Endothelial cell of umbilical vein (primary cell): ENCODE results near the gene KCND2. TPM values are rescaled to one million over a fixed set of nuclear protein-coding genes. Genes with fewer than 3 reads are reported as not detected.

Experiments
- BruUV-seq: library from RNA; stranded (reverse); fragments of 400-500 nt; replicated peaks from 2 replicates; lab custom pipeline; 2021; lab: Mats Ljungman, UMichigan
- CTCF ChIA-PET: fragments of 300-600, 350-600 bp; sonication (Branson Sonifier 250); formaldehyde crosslinking; loops from one replicate; lab custom pipeline; 2021; ENCODE audit warnings: antibody characterized with exemption, inconsistent platforms; lab: Charles Lee
- POLR2A ChIA-PET: fragments of 300-600, 350-600 bp; sonication (Branson Sonifier 250); formaldehyde crosslinking; loops from one replicate; lab custom pipeline; 2021; ENCODE audit warnings: antibody characterized with exemption, inconsistent platforms; lab: Charles Lee
- DNase-seq: peaks from one replicate; pipeline ENCODE4 v3.0.0-alpha.2; 2011; ENCODE audit warnings: low read depth, low spot score
- FAIRE-seq: peaks from 2 replicates; lab custom pipeline; 2011; peaks lifted over from hg19 to GRCh38; lab: Jason Lieb, UNC
- H2AFZ ChIP-seq: 2 replicates; pipeline ENCODE4 v1.6.0; 2012; ENCODE audit warnings: low read depth, low read length, control low read depth, inconsistent platforms
- H3K27ac ChIP-seq: 2 replicates; pipeline ENCODE4 v1.5.1; 2011; ENCODE audit warnings: low read depth, mild to moderate bottlenecking, control low read depth, low read length, moderate library complexity; ENCODE audit not compliant: insufficient read depth
- H3K27me3 ChIP-seq, 2 experiments: 2 replicates each; pipeline versions ENCODE4 v1.6.0 to v1.6.1; 2011; ENCODE audit warnings: low read length in 2 of 2, mixed read lengths in 1 of 2; ENCODE audit not compliant: control insufficient read depth in 2 of 2, insufficient read depth in 2 of 2
- H3K36me3 ChIP-seq, 2 experiments: 2 replicates in 1 of 2; 3 replicates in 1 of 2; pipeline ENCODE4 v1.5.1; 2011; ENCODE audit warnings: low read length in 2 of 2, mild to moderate bottlenecking in 1 of 2, moderate library complexity in 1 of 2; ENCODE audit not compliant: control insufficient read depth in 2 of 2, insufficient read depth in 2 of 2; ENCODE audit errors: extremely low read depth in 1 of 2
- H3K4me1 ChIP-seq: 3 replicates; pipeline ENCODE4 v1.5.1; 2011; ENCODE audit warnings: mild to moderate bottlenecking, low read length; ENCODE audit not compliant: control insufficient read depth, insufficient read depth; ENCODE audit errors: extremely low read depth
- H3K4me2 ChIP-seq: 2 replicates; pipeline ENCODE4 v1.6.1; 2011; ENCODE audit warnings: low read length, control low read depth, mixed read lengths; ENCODE audit not compliant: insufficient read depth
- H3K4me3 ChIP-seq, 3 experiments: fragments of 200-600 bp in 1 of 3; sonication (generic), shearing (Covaris generic) in 1 of 3; replicated peaks in 1 of 3; 2 replicates each; pipeline ENCODE4 v1.5.1; 2011 to 2016; ENCODE audit warnings: control low read depth in 3 of 3, low read length in 3 of 3, mild to moderate bottlenecking in 2 of 3, inconsistent platforms in 1 of 3, low read depth in 1 of 3, moderate library complexity in 1 of 3; ENCODE audit not compliant: insufficient read depth in 1 of 3
- H3K79me2 ChIP-seq: 2 replicates; pipeline ENCODE4 v1.6.0; 2012; ENCODE audit warnings: low read length, inconsistent platforms; ENCODE audit not compliant: control insufficient read depth, insufficient read depth
- H3K9ac ChIP-seq: replicated peaks from 2 replicates; pipeline ENCODE3; 2011; ENCODE audit warnings: low read length, control low read depth; ENCODE audit not compliant: insufficient read depth; ENCODE audit errors: extremely low read depth
- H3K9me1 ChIP-seq: replicated peaks from 3 replicates; pipeline ENCODE4 v1.6.0; 2011; ENCODE audit warnings: mild to moderate bottlenecking, low read length; ENCODE audit not compliant: control insufficient read depth, insufficient read depth; ENCODE audit errors: extremely low read depth
- H3K9me3 ChIP-seq: replicated peaks from 2 replicates; pipeline ENCODE4 v1.5.1; 2012; ENCODE audit warnings: low read length, inconsistent platforms; ENCODE audit not compliant: control insufficient read depth, insufficient read depth
- H4K20me1 ChIP-seq: replicated peaks from 2 replicates; pipeline ENCODE3; 2011; ENCODE audit warnings: mild to moderate bottlenecking, low read length; ENCODE audit not compliant: control insufficient read depth, insufficient read depth; ENCODE audit errors: extremely low read depth
- CTCF ChIP-seq, 2 donors: IDR thresholded peaks; 1 replicate in 1 of 2; 2 replicates in 1 of 2; pipeline ENCODE4 v1.5.1; 2011; ENCODE audit warnings: low read length in 2 of 2, mild to moderate bottlenecking in 2 of 2, moderate library complexity in 2 of 2, control low read depth in 1 of 2, inconsistent platforms in 1 of 2, low read depth in 1 of 2; ENCODE audit not compliant: insufficient read depth in 1 of 2; ENCODE audit errors: extremely low read depth in 1 of 2
- EZH2 ChIP-seq: IDR thresholded peaks from 2 replicates; pipeline ENCODE4 v1.6.1; 2012; ENCODE audit warnings: borderline replicate concordance, low read depth, mild to moderate bottlenecking, moderate library complexity, low read length, inconsistent platforms; ENCODE audit not compliant: severe bottlenecking
- FOS ChIP-seq: IDR thresholded peaks from 2 replicates; pipeline ENCODE4 v1.6.1; 2011; ENCODE audit warnings: mild to moderate bottlenecking, low read length, moderate library complexity, borderline replicate concordance; ENCODE audit not compliant: insufficient read depth
- GATA2 ChIP-seq: IDR thresholded peaks from 2 replicates; pipeline ENCODE4 v1.7.0; 2011; ENCODE audit warnings: low read depth, mild to moderate bottlenecking, moderate library complexity, mixed read lengths, low read length; ENCODE audit not compliant: insufficient read length, insufficient read depth
- JUN ChIP-seq: IDR thresholded peaks from 2 replicates; pipeline ENCODE4 v1.6.1; 2011; ENCODE audit warnings: borderline replicate concordance, low read depth; ENCODE audit not compliant: insufficient read length, insufficient read depth
- MAX ChIP-seq: IDR thresholded peaks from 2 replicates; pipeline ENCODE4 v1.6.1; 2011; ENCODE audit not compliant: insufficient read depth, insufficient read length
- MYC ChIP-seq: IDR thresholded peaks from one replicate; pipeline ENCODE4 v1.6.1; 2011; ENCODE audit warnings: mild to moderate bottlenecking, low read depth, low read length
- POLR2A ChIP-seq: IDR thresholded peaks from 2 replicates; pipeline ENCODE4 v1.6.1; 2012; ENCODE audit warnings: low read depth, mild to moderate bottlenecking, control low read depth, low read length
- POLR2AphosphoS5 ChIP-seq: IDR thresholded peaks from 2 replicates; pipeline ENCODE4 v1.6.1; 2012; ENCODE audit warnings: low read depth, mild to moderate bottlenecking, control low read depth, low read length, moderate library complexity; ENCODE audit not compliant: insufficient read depth
- dilution Hi-C: fragments of 300-500 bp; cut with MboI; formaldehyde crosslinking; loops from one replicate; pipeline ENCODE4 v1.15.0; 2019; ENCODE audit warnings: low sequenced_read_pairs; ENCODE audit not compliant: extremely low pct_ligation_motif_present
- intact Hi-C: fragments of 100-400 bp; cut with micrococcal nuclease; formaldehyde crosslinking; loops from one replicate; pipeline ENCODE4 v1.10.0; 2022
- polyA plus RNA-seq, 4 experiments: library from polyadenylated mRNA; depleted of rRNA in 3 of 4; stranded (reverse) in 3 of 4; unstranded in 1 of 4; fragments of >200 nt; gene quantifications; 2 replicates each; pipeline versions ENCODE4 v1.2.1 to v1.2.3, GENCODE V29; 2011 to 2012; ENCODE audit warnings: missing spikeins in 1 of 4
- total RNA-seq: library from RNA; stranded (reverse); gene quantifications from 2 replicates; pipeline ENCODE4 v1.2.3, GENCODE V29; 2021

Gene KCND2
- total and polyA plus RNA-seq, 2 donors (not counting 3 experiments of a cell fraction or from before 2014, with no cell fraction given) = not detected

GRCh38 chr7:120452665-120453064, 179.7 kb downstream of the KCND2 start:
- no peaks in the 10 kb centered on the region for H4K20me1 ChIP-seq
- no peaks in the 10 kb centered on the region for H3K9me1 ChIP-seq
- POLR2A ChIA-PET = no interaction called here
- H3K79me2 ChIP-seq = no peaks in the 10 kb centered on the region
- intact Hi-C loops (no loop called here), dilution Hi-C loops (no loop called here)
- H3K4me2 ChIP-seq = no peak overlapping the region
- DNase-seq (no peak), FAIRE-seq (no peak)
- no peaks in the 10 kb centered on the region for H3K9me3 ChIP-seq
- no TSS peak for BruUV-seq
- H3K27ac ChIP-seq = no peak overlapping the region
- no peaks in the 10 kb centered on the region for H3K4me1 ChIP-seq
- no peak for TF ChIP-seq GATA2
- TF ChIP-seq JUN = no peak
- TF ChIP-seq CTCF (IDR thresholded peaks at IDR 0.05; ENCODE audit: extremely low read depth in 1 of 2, insufficient read depth in 1 of 2, low read depth in 1 of 2, low read length in 2 of 2) = no peak
- TF ChIP-seq FOS = no peak
- no peak for TF ChIP-seq POLR2A
- TF ChIP-seq MAX = no peak
- no peak for TF ChIP-seq POLR2AphosphoS5
- TF ChIP-seq EZH2 = no peak
- TF ChIP-seq MYC = no peak
- H3K27me3 ChIP-seq = no peaks in the 10 kb centered on the region
- CTCF ChIA-PET = no interaction called here
- no peak overlapping the region for H2AFZ ChIP-seq
- H3K4me3 ChIP-seq = no peak overlapping the region
- H3K9ac ChIP-seq = no peak overlapping the region
- no peaks in the 10 kb centered on the region for H3K36me3 ChIP-seq
